ENCODE measurements around the gene RPGRIP1L.

DNA sequence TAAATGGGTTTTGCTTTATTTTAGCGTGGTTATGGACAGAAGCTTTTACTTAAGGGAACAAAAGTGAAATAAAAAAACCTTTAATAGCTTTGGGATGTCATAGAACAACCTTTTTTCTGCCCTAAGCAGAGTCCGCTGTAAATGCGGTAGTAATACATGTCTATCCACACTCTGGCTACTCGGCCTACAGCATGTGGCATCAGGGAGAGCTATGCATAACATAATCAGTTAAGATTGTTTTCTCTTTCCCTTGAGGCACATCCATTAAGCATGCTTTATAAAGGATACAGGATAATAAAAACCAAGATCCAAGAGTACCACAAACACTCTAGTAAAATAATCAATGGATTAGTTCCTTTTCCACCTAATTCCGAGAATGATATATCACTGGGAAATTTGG is 10.3 kb downstream of the RPGRIP1L start:
- no peak for TF ChIP-seq POLR2A (IDR thresholded peaks at IDR 0.05)
- TF ChIP-seq, protein P1, sequence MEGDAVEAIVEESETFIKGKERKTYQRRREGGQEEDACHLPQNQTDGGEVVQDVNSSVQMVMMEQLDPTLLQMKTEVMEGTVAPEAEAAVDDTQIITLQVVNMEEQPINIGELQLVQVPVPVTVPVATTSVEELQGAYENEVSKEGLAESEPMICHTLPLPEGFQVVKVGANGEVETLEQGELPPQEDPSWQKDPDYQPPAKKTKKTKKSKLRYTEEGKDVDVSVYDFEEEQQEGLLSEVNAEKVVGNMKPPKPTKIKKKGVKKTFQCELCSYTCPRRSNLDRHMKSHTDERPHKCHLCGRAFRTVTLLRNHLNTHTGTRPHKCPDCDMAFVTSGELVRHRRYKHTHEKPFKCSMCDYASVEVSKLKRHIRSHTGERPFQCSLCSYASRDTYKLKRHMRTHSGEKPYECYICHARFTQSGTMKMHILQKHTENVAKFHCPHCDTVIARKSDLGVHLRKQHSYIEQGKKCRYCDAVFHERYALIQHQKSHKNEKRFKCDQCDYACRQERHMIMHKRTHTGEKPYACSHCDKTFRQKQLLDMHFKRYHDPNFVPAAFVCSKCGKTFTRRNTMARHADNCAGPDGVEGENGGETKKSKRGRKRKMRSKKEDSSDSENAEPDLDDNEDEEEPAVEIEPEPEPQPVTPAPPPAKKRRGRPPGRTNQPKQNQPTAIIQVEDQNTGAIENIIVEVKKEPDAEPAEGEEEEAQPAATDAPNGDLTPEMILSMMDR (IDR thresholded peaks at IDR 0.05), result no peak

All from adrenal gland (tissue), 5 donors.